Smooth muscle cell (in vitro differentiated cells): ENCODE measurements around the gene DMWD. TPM values are rescaled to one million over a fixed set of nuclear protein-coding genes. Genes with fewer than 3 reads are reported as not detected.
"Not testable (repeated sequence)": the region's sequence is repeated elsewhere in the genome, so short reads cannot be mapped to it uniquely, and the experiment has no call there.

Experiments used
- DNase-seq: peaks from one replicate; lab custom pipeline; 2025; ENCODE audit not compliant: unreplicated experiment; lab: John Stamatoyannopoulos, UW
- H2AFZ ChIP-seq: fragments of 200-600 bp; sonication (generic); 2 replicates; pipeline ENCODE4 v1.6.0; 2016; ENCODE audit warnings: antibody characterized with exemption, low read depth, mild to moderate bottlenecking
- H3F3A ChIP-seq: fragments of 200-600 bp; sonication (generic); 2 replicates; pipeline ENCODE4 v1.6.0; 2017; ENCODE audit warnings: antibody characterized with exemption, low read depth
- H3K27ac ChIP-seq: fragments of 200-600 bp; sonication (generic); 2 replicates; pipeline ENCODE4 v1.5.1; 2016; ENCODE audit warnings: low read depth, mild to moderate bottlenecking
- H3K27me3 ChIP-seq: fragments of 200-600 bp; sonication (generic); 2 replicates; pipeline ENCODE4 v1.6.1; 2016; ENCODE audit warnings: low read depth, mild to moderate bottlenecking
- H3K36me3 ChIP-seq: fragments of 200-600 bp; sonication (generic); 2 replicates; pipeline ENCODE4 v1.5.1; 2016; ENCODE audit warnings: low read depth
- H3K4me1 ChIP-seq: fragments of 200-600 bp; sonication (generic); 2 replicates; pipeline ENCODE4 v1.5.1; 2016; ENCODE audit warnings: low read depth
- H3K4me2 ChIP-seq: fragments of 200-600 bp; sonication (generic); 2 replicates; pipeline ENCODE4 v1.6.0; 2016; ENCODE audit warnings: mild to moderate bottlenecking
- H3K4me3 ChIP-seq: fragments of 200-600 bp; sonication (generic); 2 replicates; pipeline ENCODE4 v1.5.1; 2016; ENCODE audit warnings: mild to moderate bottlenecking
- H3K79me2 ChIP-seq: fragments of 200-600 bp; sonication (generic); 2 replicates; pipeline ENCODE4 v1.6.0; 2016; ENCODE audit warnings: low read depth, mild to moderate bottlenecking
- H3K9ac ChIP-seq: fragments of 200-600 bp; sonication (generic); 2 replicates; pipeline ENCODE4 v1.6.0; 2016; ENCODE audit warnings: low read depth
- H3K9me3 ChIP-seq: fragments of 200-600 bp; sonication (generic); replicated peaks from 2 replicates; pipeline ENCODE4 v1.5.1; 2016; ENCODE audit warnings: low read depth
- H4K20me1 ChIP-seq: fragments of 200-600 bp; sonication (generic); 2 replicates; pipeline ENCODE4 v1.6.0; 2016; ENCODE audit warnings: low read depth
- CTCF ChIP-seq: fragments of 200-600 bp; sonication (generic); IDR thresholded peaks from 2 replicates; pipeline ENCODE4 v1.5.1; 2017; ENCODE audit warnings: borderline replicate concordance, mild to moderate bottlenecking, antibody characterized with exemption; ENCODE audit not compliant: insufficient read depth, poor library complexity, severe bottlenecking
- WGBS: methylation state at CpG from one replicate; pipeline ENCODE4 v1.1.7; 2016; ENCODE audit warnings: low lambda C conversion rate; 5-methylcytosine and 5-hydroxymethylcytosine counted together
- polyA plus RNA-seq: library from polyadenylated mRNA; unstranded; fragments of >200 nt; fragmentation: Nextera tagmentation; extraction: Ambion mirVana; gene quantifications from 2 replicates; pipeline ENCODE4 v1.2.1, GENCODE V29; 2016
- total RNA-seq: library from RNA; depleted of rRNA; stranded (reverse); fragments of >200 nt; gene quantifications from 2 replicates; pipeline ENCODE4 v1.2.3, GENCODE V29; 2014

Gene DMWD
- total and polyA plus RNA-seq, 2 experiments from 2014 or later = 16.1 to 57.6 TPM

DNA sequence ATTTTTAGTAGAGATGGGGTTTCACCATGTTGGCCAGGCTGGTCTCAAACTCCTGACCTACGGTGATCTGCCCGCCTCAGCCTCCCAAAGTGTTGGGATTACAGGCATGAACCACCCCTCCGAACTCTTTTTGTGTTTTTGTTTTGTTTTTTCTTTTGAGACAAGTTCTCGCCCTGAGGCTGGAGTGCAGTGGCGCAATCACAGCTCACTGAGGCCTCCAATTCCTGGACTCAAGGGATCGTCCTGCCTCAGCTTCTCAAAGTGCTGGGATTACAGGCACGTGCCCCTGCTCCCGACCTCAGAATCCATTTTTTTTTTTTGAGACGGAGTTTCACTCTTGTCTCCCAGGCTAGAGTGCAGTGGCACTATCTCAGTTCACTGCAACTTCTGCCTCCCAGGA, 35.0 kb downstream of the DMWD start:
- no peak overlapping the region for H3K4me2 ChIP-seq

DNA sequence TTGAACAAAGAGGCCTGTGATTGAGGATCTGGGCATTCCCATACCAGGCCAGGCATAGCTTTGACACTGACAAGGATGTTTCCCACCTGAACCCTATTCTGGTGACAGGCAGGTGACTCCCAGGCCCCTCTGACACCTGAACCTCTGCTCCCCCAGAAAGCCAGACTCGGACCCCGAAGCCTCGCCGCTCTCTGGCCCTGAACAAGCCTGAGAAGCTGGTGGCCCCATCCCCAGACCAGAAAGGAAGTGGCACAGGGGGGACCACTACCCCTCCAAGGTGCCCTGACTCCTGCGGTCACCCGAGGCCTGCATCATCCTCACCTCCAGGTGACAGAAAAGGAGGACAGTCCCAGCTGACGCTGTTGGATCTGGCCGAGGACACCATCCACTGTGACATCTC, 38.3 kb downstream of the DMWD start:
- Histone ChIP-seq H3K4me1 (no peaks in the 10 kb centered on the region), H4K20me1 (no peaks in the 10 kb centered on the region), H3K36me3 (no peaks in the 10 kb centered on the region), H3K9ac (no peak overlapping the region), H2AFZ (no peak overlapping the region), H3K27ac (no peak overlapping the region), H3K4me2 (no peak overlapping the region), H3K9me3 (no peaks in the 10 kb centered on the region), H3K4me3 (no peak overlapping the region), H3F3A (no peaks in the 10 kb centered on the region), H3K79me2 (no peaks in the 10 kb centered on the region), H3K27me3 (no peaks in the 10 kb centered on the region)
- 96% methylated on average over 8 of the region's 8 CpGs for WGBS
- no peak for TF ChIP-seq CTCF
- DNase-seq = no peak

More for the DNA sequence above, 35.0 kb downstream of the DMWD start:
- Histone ChIP-seq H3K4me1 (no peaks in the 10 kb centered on the region), H3K4me3 (no peak overlapping the region), H3K79me2 (no peaks in the 10 kb centered on the region), H4K20me1 (no peaks in the 10 kb centered on the region), H3K27me3 (no peaks in the 10 kb centered on the region), H3K27ac (no peak overlapping the region), H3K9me3 (no peaks in the 10 kb centered on the region), H3K9ac (no peak overlapping the region), H3F3A (no peaks in the 10 kb centered on the region), H3K36me3 (no peaks in the 10 kb centered on the region), H2AFZ (no peak overlapping the region)
- WGBS = 79% methylated on average over 9 of the region's 9 CpGs
- DNase-seq = no peak
- no peak for TF ChIP-seq CTCF

GRCh38 chr19:45753548-45753947, 39.1 kb downstream of the DMWD start:
- WGBS = 60% methylated on average over 6 of the region's 6 CpGs
- H3K9ac ChIP-seq = no peak overlapping the region
- H4K20me1 ChIP-seq = no peaks in the 10 kb centered on the region
- DNase-seq = no peak
- no peaks in the 10 kb centered on the region for H3K9me3 ChIP-seq
- H2AFZ ChIP-seq = no peak overlapping the region
- no peak overlapping the region for H3K4me3 ChIP-seq
- no peaks in the 10 kb centered on the region for H3K79me2 ChIP-seq
- no peak overlapping the region for H3K4me2 ChIP-seq
- no peaks in the 10 kb centered on the region for H3K36me3 ChIP-seq
- no peaks in the 10 kb centered on the region for H3K4me1 ChIP-seq
- no peak overlapping the region for H3K27ac ChIP-seq
- H3F3A ChIP-seq = no peaks in the 10 kb centered on the region
- H3K27me3 ChIP-seq = no peaks in the 10 kb centered on the region
- peak; percentile 7 for TF ChIP-seq CTCF

DNA sequence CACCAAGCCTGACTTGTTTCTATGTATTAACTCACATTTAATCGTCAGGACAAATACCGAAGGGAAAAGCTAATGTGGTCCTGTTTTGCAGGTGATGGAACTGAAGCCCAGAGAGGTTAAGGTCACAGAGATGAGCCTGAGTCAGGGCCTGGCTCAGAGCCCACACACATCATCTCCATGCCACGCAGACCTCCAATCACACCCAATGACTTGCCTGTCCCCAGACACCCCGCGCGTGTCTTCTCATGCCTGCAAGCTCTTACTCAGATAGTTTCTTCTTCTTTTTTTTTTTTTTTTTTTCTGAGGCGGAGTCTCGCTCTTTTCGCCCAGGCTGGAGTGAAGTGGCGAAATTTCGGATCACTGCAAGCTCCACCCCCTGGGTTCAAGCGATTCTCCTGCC, 40.0 kb downstream of the DMWD start:
- no peak for DNase-seq
- WGBS = 98% methylated on average over 12 of the region's 12 CpGs

DNA sequence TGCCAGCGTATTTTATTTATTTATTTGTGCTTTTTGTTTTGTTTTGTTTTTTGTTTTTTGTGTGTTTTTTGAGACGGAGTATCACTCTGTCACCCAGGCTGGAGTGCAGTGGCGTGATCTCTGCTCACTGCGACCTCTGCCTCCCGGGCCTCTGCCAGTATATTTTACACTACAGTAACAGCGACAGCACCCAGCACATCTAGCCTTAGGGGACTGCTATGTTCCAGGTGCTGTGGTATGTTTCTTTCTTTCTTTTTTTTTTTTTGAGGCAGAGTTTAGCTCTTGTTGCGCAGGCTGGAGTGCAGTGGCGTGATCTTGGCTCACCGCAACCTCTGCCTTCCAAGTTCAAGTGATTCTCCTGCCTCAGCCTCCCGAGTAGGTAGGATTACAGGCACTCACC, 41.2 kb downstream of the DMWD start:
- H4K20me1 ChIP-seq, H3K4me2 ChIP-seq, H2AFZ ChIP-seq, H3K9ac ChIP-seq, H3K27ac ChIP-seq, H3K4me3 ChIP-seq, DNase-seq, H3K27me3 ChIP-seq, H3K4me1 ChIP-seq, H3K36me3 ChIP-seq, H3K79me2 ChIP-seq, H3F3A ChIP-seq, H3K9me3 ChIP-seq: not testable (repeated sequence)
- 96% methylated on average over 10 of the region's 10 CpGs for WGBS

More for the DNA sequence above, 40.0 kb downstream of the DMWD start:
- TF ChIP-seq CTCF = no peak
- H3F3A ChIP-seq = no peaks in the 10 kb centered on the region
- no peaks in the 10 kb centered on the region for H3K79me2 ChIP-seq
- H3K9me3 ChIP-seq = no peaks in the 10 kb centered on the region
- no peaks in the 10 kb centered on the region for H3K27me3 ChIP-seq
- H4K20me1 ChIP-seq = no peaks in the 10 kb centered on the region
- H3K9ac ChIP-seq = no peak overlapping the region
- H3K4me1 ChIP-seq = no peaks in the 10 kb centered on the region
- no peak overlapping the region for H3K4me3 ChIP-seq
- no peak overlapping the region for H3K27ac ChIP-seq
- no peak overlapping the region for H3K4me2 ChIP-seq
- H2AFZ ChIP-seq = no peak overlapping the region
- no peaks in the 10 kb centered on the region for H3K36me3 ChIP-seq
